K562 (cell line): Measurements from ENCODE around the gene MOSPD3. TPM values are rescaled to one million over a fixed set of nuclear protein-coding genes. Genes with fewer than 3 reads are reported as not detected.

Experiments
- ARID3A ChIP-seq: IDR thresholded peaks from 2 replicates; pipeline ENCODE4 v1.6.1; 2012; ENCODE audit warnings: low read depth, low read length, improper control_type of control experiment, borderline replicate concordance
- CEBPZ ChIP-seq: fragments of 150-350 bp; IDR thresholded peaks from 2 replicates; pipeline ENCODE4 v1.6.1; 2014; ENCODE audit warnings: low read depth, mild to moderate bottlenecking, low read length, borderline replicate concordance
- CREB3L1 ChIP-seq: fragments of 450-650 bp; IDR thresholded peaks from 2 replicates; pipeline ENCODE4 v1.6.1; 2014; ENCODE audit warnings: low read depth, mild to moderate bottlenecking, moderate library complexity, borderline replicate concordance
- CREM ChIP-seq: IDR thresholded peaks from 2 replicates; pipeline ENCODE4 v1.6.1; 2014; ENCODE audit warnings: antibody characterized with exemption, low read depth
- ESRRB ChIP-seq: fragments of 250-450 bp; sonication (Bioruptor Pico); IDR thresholded peaks from 2 replicates; pipeline ENCODE4 v1.5.0; 2020; ENCODE audit warnings: mild to moderate bottlenecking, moderate library complexity, borderline replicate concordance
- KLF16 ChIP-seq: IDR thresholded peaks from 2 replicates; pipeline ENCODE4 v1.6.1; 2016; ENCODE audit warnings: antibody characterized with exemption
- MEF2A ChIP-seq: IDR thresholded peaks from 2 replicates; pipeline ENCODE4 v1.6.1; 2011; ENCODE audit warnings: low read depth, mild to moderate bottlenecking, low read length, moderate library complexity; ENCODE audit not compliant: control insufficient read depth
- REST ChIP-seq, 2 experiments: fragments of 450-650 bp; formaldehyde crosslinking in 1 of 2; IDR thresholded peaks; 2 replicates each; pipeline versions ENCODE4 v1.4.0 to v1.6.1; 2014 to 2020; ENCODE audit warnings: mild to moderate bottlenecking in 2 of 2, borderline replicate concordance in 1 of 2, low read depth in 1 of 2
- TFAP4 ChIP-seq: sonication (generic); formaldehyde crosslinking; IDR thresholded peaks from 2 replicates; pipeline ENCODE4 v1.8.0; 2022; ENCODE audit warnings: missing genetic modification reagents, mild to moderate bottlenecking, moderate library complexity, borderline replicate concordance
- polyA plus RNA-seq, 8 experiments: library from polyadenylated mRNA; depleted of rRNA in 4 of 8; stranded (reverse) in 5 of 8; unstranded in 3 of 8; fragments of >200 nt; fragmentation: Nextera tagmentation in 2 of 8; fragmentation: Illumina TruSeq in 1 of 8; extraction: Ambion mirVana in 2 of 8; extraction: Trizol in 1 of 8; gene quantifications; 2 replicates each; pipeline versions ENCODE4 v1.2.1 to v1.2.3, GENCODE V29; 2011 to 2014; ENCODE audit warnings: inconsistent platforms in 1 of 8, missing spikeins in 1 of 8
- total RNA-seq, 7 experiments: library from RNA; depleted of rRNA in 6 of 7; stranded (reverse); fragments of >200 nt in 6 of 7; fragmentation: Illumina TruSeq in 2 of 7; extraction: Trizol in 2 of 7; gene quantifications; 2 replicates each; pipeline versions ENCODE4 v1.2.1 to v1.2.3, GENCODE V29; 2011 to 2021; ENCODE audit warnings: low replicate concordance in 1 of 7

Gene MOSPD3
- total and polyA plus RNA-seq, 9 of the 15 experiments (the other 6 are each of a cell fraction or from before 2014, with no cell fraction given): 1.4 to 32.1 (median 7.3) TPM

- TF ChIP-seq REST (IDR thresholded peaks at IDR 0.05; ENCODE audit: borderline replicate concordance): no peak
- TF ChIP-seq REST (CRISPR knock-in tag; IDR thresholded peaks at IDR 0.05; ENCODE audit: low read depth): no peak
- TF ChIP-seq MEF2A: no peak
- peak; percentile 100 for TF ChIP-seq ARID3A
- peak; percentile 100 for TF ChIP-seq CEBPZ
- TF ChIP-seq CREB3L1: peak; percentile 80
- TF ChIP-seq ESRRB (CRISPR knock-in tag): no peak
- TF ChIP-seq KLF16: no peak
- peak; percentile 91 for TF ChIP-seq CREM
- TF ChIP-seq TFAP4: peak; percentile 98
These were observed 25.9 kb upstream of the MOSPD3 start, which contains the start of gene FBXO24 (continued) for GRCh38 chr7:100586266-100587025.
